Caco-2 (cell line): ENCODE measurements around the gene PSMG1. TPM values are rescaled to one million over a fixed set of nuclear protein-coding genes. Genes with fewer than 3 reads are reported as not detected.
"Not testable (repeated sequence)": the region's sequence is repeated elsewhere in the genome, so short reads cannot be mapped to it uniquely, and the experiment has no call there.

ENCODE experiments used
- BruUV-seq: library from RNA; stranded (reverse); fragments of 400-500 nt; replicated peaks from 2 replicates; lab custom pipeline; 2021; lab: Mats Ljungman, UMichigan
- CTCF ChIA-PET: fragments of 300-600 bp; sonication (Branson Sonifier 250); formaldehyde crosslinking; loops from one replicate; lab custom pipeline; 2022; ENCODE audit warnings: antibody characterized with exemption; lab: Charles Lee
- POLR2A ChIA-PET: fragments of 300-600 bp; sonication (Branson Sonifier 250); formaldehyde crosslinking; loops from one replicate; lab custom pipeline; 2022; ENCODE audit warnings: antibody characterized with exemption; lab: Charles Lee
- DNase-seq, 2 experiments: peaks; one replicate each; pipeline versions ENCODE4 v3.0.0 to v3.0.0-alpha.2; 2020 to 2022
- H3K27me3 ChIP-seq: replicated peaks from 2 replicates; pipeline ENCODE4 v1.6.0; 2011; ENCODE audit warnings: low read length; ENCODE audit not compliant: control insufficient read depth, insufficient read depth
- H3K36me3 ChIP-seq: 2 replicates; pipeline ENCODE4 v1.5.1; 2011; ENCODE audit warnings: low read length; ENCODE audit not compliant: control insufficient read depth, insufficient read depth
- H3K4me1 ChIP-seq: fragments of 250-450 bp; sonication (Bioruptor Pico); 2 replicates; pipeline ENCODE4 v1.5.1; 2020; ENCODE audit warnings: mild to moderate bottlenecking
- H3K4me3 ChIP-seq: 2 replicates; pipeline ENCODE4 v1.5.1; 2011; ENCODE audit warnings: low read depth, mild to moderate bottlenecking, control low read depth, low read length
- H3K9me3 ChIP-seq: fragments of 250-450 bp; sonication (Bioruptor Pico); 2 replicates; pipeline ENCODE4 v1.5.1; 2020; ENCODE audit warnings: mild to moderate bottlenecking, moderate library complexity
- H3K27ac Mint-ChIP-seq: one replicate; pipeline ENCODE4 v1.8.0; 2022; ENCODE audit warnings: mixed read lengths; ENCODE audit not compliant: unreplicated experiment
- H3K27me3 Mint-ChIP-seq: one replicate; pipeline ENCODE4 v1.8.0; 2022; ENCODE audit warnings: mixed read lengths; ENCODE audit not compliant: insufficient read depth, unreplicated experiment
- H3K36me3 Mint-ChIP-seq: one replicate; pipeline ENCODE4 v1.8.0; 2022; ENCODE audit warnings: mild to moderate bottlenecking, mixed read lengths; ENCODE audit not compliant: insufficient read depth, unreplicated experiment
- H3K4me1 Mint-ChIP-seq: one replicate; pipeline ENCODE4 v1.8.0; 2022; ENCODE audit warnings: low read depth, mixed read lengths; ENCODE audit not compliant: unreplicated experiment
- H3K4me3 Mint-ChIP-seq: one replicate; pipeline ENCODE4 v1.8.0; 2022; ENCODE audit warnings: mild to moderate bottlenecking, moderate library complexity, mixed read lengths; ENCODE audit not compliant: unreplicated experiment
- H3K9me3 Mint-ChIP-seq: one replicate; pipeline ENCODE4 v1.8.0; 2022; ENCODE audit warnings: mixed read lengths; ENCODE audit not compliant: unreplicated experiment
- CTCF ChIP-seq, 2 experiments: fragments of 200-600 bp in 1 of 2; IDR thresholded peaks; 1 replicate in 1 of 2; 2 replicates in 1 of 2; pipeline versions ENCODE4 v1.5.1 to v1.8.0; 2011 to 2022; ENCODE audit warnings: antibody characterized with exemption in 1 of 2, control low read depth in 1 of 2, inconsistent platforms in 1 of 2, low read depth in 1 of 2, low read length in 1 of 2, mild to moderate bottlenecking in 1 of 2, moderate library complexity in 1 of 2; ENCODE audit not compliant: insufficient read depth in 1 of 2, severe bottlenecking in 1 of 2, unreplicated experiment in 1 of 2
- intact Hi-C: fragments of 100-400 bp; cut with micrococcal nuclease; formaldehyde crosslinking; loops from one replicate; pipeline ENCODE4 v1.10.0; 2022; ENCODE audit not compliant: unreplicated experiment
- total RNA-seq: library from RNA; stranded (reverse); gene quantifications from 2 replicates; pipeline ENCODE4 v1.2.3, GENCODE V29; 2022

PSMG1 gene
- total RNA-seq, 1 experiment from 2014 or later: 86.2 TPM

DNA sequence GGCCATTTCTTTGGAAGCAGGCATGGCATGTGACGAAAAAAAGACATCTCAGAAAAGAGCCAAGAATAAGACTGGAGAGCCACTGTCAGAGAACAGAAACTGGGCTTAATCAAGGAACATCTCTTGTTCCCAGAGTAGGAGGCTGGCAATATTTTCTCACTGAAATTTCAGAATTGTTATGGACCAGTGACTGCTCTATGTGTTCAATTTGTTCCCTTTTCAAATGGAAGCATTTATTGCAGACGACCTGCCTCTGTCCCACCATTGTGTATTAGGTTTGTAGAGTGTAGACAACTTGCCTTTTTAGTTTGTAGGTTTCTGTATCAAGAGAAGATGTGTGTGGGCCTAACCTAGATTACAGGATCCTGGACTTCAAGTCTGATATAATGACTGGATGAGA lies 18.7 kb downstream of the PSMG1 start:
- peaks cover 6% of the 10 kb centered on the region for H3K36me3 Mint-ChIP-seq
- intact Hi-C loops: no loop called here
- H3K4me1 Mint-ChIP-seq: peaks cover 20% of the 10 kb centered on the region
- Histone ChIP-seq H3K4me1 (peaks cover 27% of the 10 kb centered on the region), H3K27me3 (no peaks in the 10 kb centered on the region), H3K36me3 (no peaks in the 10 kb centered on the region), H3K4me3 (no peak overlapping the region), H3K9me3 (peaks cover 15% of the 10 kb centered on the region)
- TF ChIP-seq CTCF (IDR thresholded peaks at IDR 0.05; ENCODE audit: insufficient read depth in 1 of 2, low read depth in 1 of 2, low read length in 1 of 2, severe bottlenecking in 1 of 2, unreplicated experiment in 1 of 2): no peak
- H3K27ac Mint-ChIP-seq: no peak overlapping the region
- no TSS peak for BruUV-seq
- H3K4me3 Mint-ChIP-seq: no peak overlapping the region
- no peaks in the 10 kb centered on the region for H3K27me3 Mint-ChIP-seq
- POLR2A ChIA-PET: no interaction called here
- DNase-seq: no peak
- H3K9me3 Mint-ChIP-seq: peaks cover 46% of the 10 kb centered on the region
- CTCF ChIA-PET: no interaction called here

GRCh38 chr21:39161064-39161463 lies 22.2 kb downstream of the PSMG1 start:
- intact Hi-C loops: no loop called here
- TF ChIP-seq CTCF (IDR thresholded peaks at IDR 0.05; ENCODE audit: insufficient read depth in 1 of 2, low read depth in 1 of 2, low read length in 1 of 2, severe bottlenecking in 1 of 2, unreplicated experiment in 1 of 2): no peak
- peaks cover 15% of the 10 kb centered on the region for H3K9me3 ChIP-seq
- H3K4me3 ChIP-seq: no peak overlapping the region
- H3K36me3 ChIP-seq: no peaks in the 10 kb centered on the region
- peaks cover 27% of the 10 kb centered on the region for H3K4me1 ChIP-seq
- H3K4me3 Mint-ChIP-seq: no peak overlapping the region
- ChIA-PET POLR2A (no interaction called here), CTCF (interaction anchor here (1.1 kb wide), 1 partner anchor 24 kb away, joined by 3 read pairs; no protein-coding TSS in a partner anchor)
- H3K27ac Mint-ChIP-seq: no peak overlapping the region
- H3K9me3 Mint-ChIP-seq: peaks cover 31% of the 10 kb centered on the region
- no peaks in the 10 kb centered on the region for H3K27me3 Mint-ChIP-seq
- no TSS peak for BruUV-seq
- no peaks in the 10 kb centered on the region for H3K27me3 ChIP-seq
- peaks cover 20% of the 10 kb centered on the region for H3K4me1 Mint-ChIP-seq
- H3K36me3 Mint-ChIP-seq: peaks cover 6% of the 10 kb centered on the region
- no peak for DNase-seq

DNA sequence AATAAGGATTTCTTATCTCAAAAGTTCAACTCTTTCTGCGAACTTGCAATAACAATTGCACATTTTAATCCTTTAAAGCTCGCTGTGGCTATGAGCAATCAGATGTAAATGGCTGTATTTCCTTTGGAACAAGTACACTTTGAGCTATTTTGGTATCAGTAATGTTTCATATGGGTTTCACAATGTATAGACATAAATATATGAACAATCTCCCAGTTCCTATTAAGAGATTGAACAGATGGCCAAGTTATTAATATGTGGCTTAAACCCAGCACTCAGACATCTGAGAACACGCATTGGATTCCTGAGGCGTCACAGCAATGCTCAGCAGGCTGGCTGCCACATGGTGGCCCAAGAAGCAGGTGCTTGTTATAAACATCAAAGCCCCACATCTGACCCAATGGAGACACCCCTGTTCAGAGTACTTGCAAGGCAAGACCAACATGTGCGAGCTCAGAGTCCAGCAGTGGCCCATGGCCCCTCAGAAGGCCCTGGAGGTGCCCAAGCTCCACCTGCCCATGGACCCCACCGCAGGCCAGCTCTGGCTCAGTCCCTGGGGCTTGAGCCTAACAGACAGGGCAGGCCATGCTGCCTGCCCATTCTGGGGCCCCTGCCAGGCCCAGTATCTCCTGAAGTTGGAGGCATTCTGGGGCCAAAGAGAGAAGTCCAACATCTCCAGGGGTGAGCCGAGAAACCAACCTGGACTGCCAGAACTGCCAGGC lies 23.7 kb downstream of the PSMG1 start:
- DNase-seq: no peak
- Histone ChIP-seq H3K4me3 (no peak overlapping the region), H3K27me3 (no peaks in the 10 kb centered on the region), H3K36me3 (no peaks in the 10 kb centered on the region), H3K9me3 (peaks cover 10% of the 10 kb centered on the region), H3K4me1 (peaks cover 27% of the 10 kb centered on the region)
- no peak overlapping the region for H3K4me3 Mint-ChIP-seq
- no peak for TF ChIP-seq CTCF (IDR thresholded peaks at IDR 0.05; ENCODE audit: insufficient read depth in 1 of 2, low read depth in 1 of 2, low read length in 1 of 2, severe bottlenecking in 1 of 2, unreplicated experiment in 1 of 2)
- peaks cover 15% of the 10 kb centered on the region for H3K9me3 Mint-ChIP-seq
- no TSS peak for BruUV-seq
- CTCF ChIA-PET: interaction anchor here (0.6 kb wide), 1 partner anchor 306 kb away, joined by 5 read pairs; no protein-coding TSS in a partner anchor
- intact Hi-C loops: no loop called here
- H3K27me3 Mint-ChIP-seq: no peaks in the 10 kb centered on the region
- H3K4me1 Mint-ChIP-seq: peaks cover 20% of the 10 kb centered on the region
- POLR2A ChIA-PET: no interaction called here
- peaks cover 6% of the 10 kb centered on the region for H3K36me3 Mint-ChIP-seq
- H3K27ac Mint-ChIP-seq: no peak overlapping the region

GRCh38 chr21:39157241-39157640 lies 26.0 kb downstream of the PSMG1 start:
- H3K4me3 ChIP-seq, BruUV-seq, H3K4me3 Mint-ChIP-seq, CTCF ChIA-PET, H3K27me3 Mint-ChIP-seq, DNase-seq, intact Hi-C loops, H3K36me3 ChIP-seq, POLR2A ChIA-PET, H3K9me3 Mint-ChIP-seq, H3K27me3 ChIP-seq, H3K27ac Mint-ChIP-seq, H3K9me3 ChIP-seq, H3K36me3 Mint-ChIP-seq: not testable (repeated sequence)
- peaks cover 12% of the 10 kb centered on the region for H3K4me1 Mint-ChIP-seq
- peaks cover 16% of the 10 kb centered on the region for H3K4me1 ChIP-seq
